HG03039 (cell line): ENCODE results near the gene KITLG.
"Not testable (repeated sequence)": the region's sequence is repeated elsewhere in the genome, so short reads cannot be mapped to it uniquely, and the experiment has no call there.

Experiments
- ATAC-seq: cut with Tn5 transposase; IDR thresholded peaks from one replicate; pipeline ENCODE4 v1.9.1; 2021; ENCODE audit warnings: mild to moderate bottlenecking, moderate library complexity; ENCODE audit not compliant: unreplicated experiment

KITLG gene

GRCh38 chr12:88580051-88580871 lies at the start of gene KITLG:
Gene KITLG (minus strand): TSS chr12:88580471. CDS start chr12:88580278, 193 bp downstream.
- no peak for ATAC-seq

GRCh38 chr12:88628856-88629509 lies 48.7 kb upstream of the KITLG start:
- ATAC-seq, result no peak

GRCh38 chr12:88628035-88628434 lies 47.8 kb upstream of the KITLG start:
- not testable (repeated sequence) for ATAC-seq

- ATAC-seq, result no peak
These were observed 47.2 kb upstream of the KITLG start for GRCh38 chr12:88627501-88627900.

- ATAC-seq, result no peak
These were observed 45.1 kb upstream of the KITLG start for GRCh38 chr12:88625356-88625755.

GRCh38 chr12:88624911-88625310 lies 44.6 kb upstream of the KITLG start:
- ATAC-seq, result no peak

- no peak for ATAC-seq
These were observed 43.7 kb upstream of the KITLG start for GRCh38 chr12:88623777-88624548.

- no peak for ATAC-seq
These were observed 37.1 kb upstream of the KITLG start for GRCh38 chr12:88617352-88617751.

- no peak for ATAC-seq
These were observed 35.2 kb upstream of the KITLG start for GRCh38 chr12:88615490-88615889.

- no peak for ATAC-seq
These were observed 24.4 kb upstream of the KITLG start for GRCh38 chr12:88604646-88605045.

GRCh38 chr12:88600272-88600671 lies 20.0 kb upstream of the KITLG start:
- no peak for ATAC-seq

GRCh38 chr12:88597365-88597764 lies 17.1 kb upstream of the KITLG start:
- ATAC-seq, result no peak

- no peak for ATAC-seq
These were observed 15.4 kb upstream of the KITLG start for GRCh38 chr12:88595697-88596096.

- no peak for ATAC-seq
These were observed 14.5 kb upstream of the KITLG start for GRCh38 chr12:88594780-88595179.

GRCh38 chr12:88591343-88591742 lies 11.1 kb upstream of the KITLG start:
- no peak for ATAC-seq

GRCh38 chr12:88590851-88591250 lies 10.6 kb upstream of the KITLG start:
- no peak for ATAC-seq

GRCh38 chr12:88585077-88585476 lies 4.8 kb upstream of the KITLG start:
- no peak for ATAC-seq

- ATAC-seq, result no peak
These were observed 645 bp downstream of the KITLG start for GRCh38 chr12:88579601-88580050.

- no peak for ATAC-seq
These were observed 1.1 kb downstream of the KITLG start for GRCh38 chr12:88579161-88579517.

GRCh38 chr12:88578276-88579160 lies 1.8 kb downstream of the KITLG start:
- ATAC-seq, result no peak

GRCh38 chr12:88577537-88577936 lies 2.7 kb downstream of the KITLG start:
- ATAC-seq, result no peak
